ENCODE data around the gene HGFAC. TPM values are rescaled to one million over a fixed set of nuclear protein-coding genes. Genes with fewer than 3 reads are reported as not detected.

The HGFAC gene
- total and polyA plus RNA-seq, 2 of the 13 experiments (the other 11 are each of a cell fraction or from before 2014, with no cell fraction given): 8.5 to 63.6 TPM

DNA sequence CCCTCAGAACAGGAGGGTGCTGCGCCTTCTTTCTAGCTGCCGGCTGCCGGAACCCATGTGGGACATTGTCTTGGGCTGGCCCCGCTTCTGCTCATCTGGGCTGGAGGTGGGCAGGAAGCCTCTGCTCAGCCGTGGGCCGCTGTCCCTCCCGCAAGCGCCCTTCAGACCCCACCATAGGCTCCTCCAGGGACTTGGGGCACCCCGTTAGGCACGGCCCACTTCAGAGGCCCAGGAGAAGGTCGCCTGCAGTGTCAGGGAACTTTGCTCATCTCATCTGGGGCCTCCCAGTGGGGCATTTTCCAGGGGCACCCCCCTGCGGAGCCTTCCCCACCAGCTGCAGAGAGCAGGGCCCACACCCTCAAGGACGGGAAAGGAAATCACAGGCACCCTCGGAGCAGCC lies 54.3 kb downstream of the HGFAC start:
- 0 out of 2 replicates have a peak overlapping the region, but pooled peaks have one; percentile 6 for H3K4me2 ChIP-seq (ENCODE audit: low read depth, low read length)
- FAIRE-seq (no peak), DNase-seq (ENCODE audit: low spot score) (no peak), ATAC-seq (peak; percentile 1; the same call in 1 of the 3 replicates)
- no CpG with 5 or more reads among the region's 14 CpGs for WGBS (ENCODE audit: low lambda C conversion rate)
- H3K9ac ChIP-seq (ENCODE audit: insufficient read depth, low read depth, low read length): no peak overlapping the region
- H3K4me1 ChIP-seq (ENCODE audit: insufficient read depth, low read length): peaks cover 28% of the 10 kb centered on the region
- H3K27me3 ChIP-seq (ENCODE audit: control insufficient read depth in 1 of 2, insufficient read depth in 2 of 2, low read length in 2 of 2): peaks cover 15 to 48% of the 10 kb centered on the region in 2 experiments
- H3K9me3 ChIP-seq (ENCODE audit: low read length): no peaks in the 10 kb centered on the region
- TF ChIP-seq AGO1 (IDR thresholded peaks at IDR 0.05; ENCODE audit: low read depth, low read length, poor library complexity, severe bottlenecking): peak; percentile 73
- no peak for TF ChIP-seq RBFOX2 (IDR thresholded peaks at IDR 0.05; ENCODE audit: low read depth, low read length)
- TF ChIP-seq KDM2A (CRISPR knock-in tag; IDR thresholded peaks at IDR 0.05; ENCODE audit: borderline replicate concordance, low read depth): peak; percentile 49; the same call in 1 of the 2 replicates
- TF ChIP-seq RBM22 (optimal IDR thresholded peaks at IDR 0.05; ENCODE audit: low read length): peak; percentile 15
- intact Hi-C loops (cut with micrococcal nuclease; ENCODE audit: unreplicated experiment): no loop called here
- in situ Hi-C loops (cut with HindIII; ENCODE audit: extremely low pct_ligation_motif_present, low pct_unique_long_range_greater_than_20kb): no loop called here
- no peak overlapping the region for H3K4me3 ChIP-seq (replicated peaks in 1 of 3; ENCODE audit: insufficient read depth in 1 of 3, low read depth in 2 of 3, low read length in 3 of 3)
- H3K27ac ChIP-seq (ENCODE audit: extremely low read length, insufficient read depth, low read length): no peak overlapping the region
- peaks cover 3% of the 10 kb centered on the region; the same call in 1 of the 2 replicates for H4K20me1 ChIP-seq (ENCODE audit: insufficient read depth, low read length)
- no peaks in the 10 kb centered on the region for H3K79me2 ChIP-seq (ENCODE audit: insufficient read depth, low read length)
- BruUV-seq (replicated peaks): no TSS peak
- ChIA-PET CTCF (ENCODE audit: low intra/inter-chr PET ratio, low total read pairs) (no interaction called here), POLR2A (no interaction called here)
- H2AFZ ChIP-seq (ENCODE audit: low read length): no peak overlapping the region
- no peaks in the 10 kb centered on the region; a peak in 1 of 5 replicates for H3K36me3 ChIP-seq (replicated peaks in 1 of 2; ENCODE audit: control insufficient read depth in 1 of 2, insufficient read depth in 2 of 2, low read length in 2 of 2)

DNA sequence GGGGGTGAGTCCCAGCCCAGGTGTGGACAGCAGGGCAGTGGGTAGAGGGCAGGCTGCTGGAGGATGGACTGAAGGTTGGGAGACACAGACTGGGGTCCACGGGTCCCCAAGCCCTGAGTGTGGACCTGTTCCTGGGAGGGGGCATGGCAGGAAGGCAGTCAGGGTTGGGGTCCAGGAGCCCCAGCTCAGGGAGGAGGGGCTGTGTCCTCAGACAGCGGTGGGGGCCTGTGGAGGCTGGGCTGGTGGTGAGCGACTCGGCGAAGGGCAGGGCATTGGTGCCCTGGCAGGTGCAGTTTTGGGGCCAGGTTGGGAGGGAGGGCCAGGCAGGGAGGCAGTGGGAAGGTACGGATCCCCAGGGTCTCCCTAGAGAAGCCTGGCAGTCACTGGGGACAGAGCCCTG lies 55.3 kb downstream of the HGFAC start:
- in situ Hi-C loops (cut with HindIII; ENCODE audit: extremely low pct_ligation_motif_present, low pct_unique_long_range_greater_than_20kb) (no loop called here), intact Hi-C loops (cut with micrococcal nuclease; ENCODE audit: unreplicated experiment) (no loop called here)
- ChIA-PET POLR2A (no interaction called here), CTCF (ENCODE audit: low intra/inter-chr PET ratio, low total read pairs) (no interaction called here)
- ATAC-seq (no peak), DNase-seq (ENCODE audit: low spot score) (no peak), FAIRE-seq (no peak)
- no peak overlapping the region for H2AFZ ChIP-seq (ENCODE audit: low read length)
- WGBS (ENCODE audit: low lambda C conversion rate): 88% methylated on average over 3 of the region's 6 CpGs
- no peak overlapping the region for H3K4me2 ChIP-seq (ENCODE audit: low read depth, low read length)
- no peaks in the 10 kb centered on the region for H3K9me3 ChIP-seq (ENCODE audit: low read length)
- peaks cover 11 to 38% of the 10 kb centered on the region in 2 experiments; a peak in 4 of 5 replicates for H3K27me3 ChIP-seq (ENCODE audit: control insufficient read depth in 1 of 2, insufficient read depth in 2 of 2, low read length in 2 of 2)
- no peak overlapping the region for H3K4me3 ChIP-seq (replicated peaks in 1 of 3; ENCODE audit: insufficient read depth in 1 of 3, low read depth in 2 of 3, low read length in 3 of 3)
- peaks cover 28% of the 10 kb centered on the region for H3K4me1 ChIP-seq (ENCODE audit: insufficient read depth, low read length)
- no TSS peak for BruUV-seq (replicated peaks)
- no peak for TF ChIP-seq ZNF569 (CRISPR knock-in tag; IDR thresholded peaks at IDR 0.05; ENCODE audit: borderline replicate concordance)
- no peak for TF ChIP-seq EZH2 (conservative IDR thresholded peaks at IDR 0.05; ENCODE audit: low read depth, low read length)
- no peak for TF ChIP-seq MEIS1 (CRISPR knock-in tag; IDR thresholded peaks at IDR 0.05; ENCODE audit: borderline replicate concordance)
- no peak for TF ChIP-seq WIZ (CRISPR knock-in tag; IDR thresholded peaks at IDR 0.05)
- TF ChIP-seq ZNF547 (CRISPR knock-in tag; IDR thresholded peaks at IDR 0.05): no peak
- TF ChIP-seq, protein P1, sequence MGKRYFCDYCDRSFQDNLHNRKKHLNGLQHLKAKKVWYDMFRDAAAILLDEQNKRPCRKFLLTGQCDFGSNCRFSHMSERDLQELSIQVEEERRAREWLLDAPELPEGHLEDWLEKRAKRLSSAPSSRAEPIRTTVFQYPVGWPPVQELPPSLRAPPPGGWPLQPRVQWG (CRISPR knock-in tag; IDR thresholded peaks at IDR 0.05; ENCODE audit: borderline replicate concordance, low read depth): no peak
- no peak for TF ChIP-seq TCF12 (IDR thresholded peaks at IDR 0.05)
- no peak for TF ChIP-seq TCF12 (CRISPR knock-in tag; IDR thresholded peaks at IDR 0.05)
- TF ChIP-seq ZNF674 (CRISPR knock-in tag; IDR thresholded peaks at IDR 0.05; ENCODE audit: low read depth): no peak
- no peak for TF ChIP-seq ZKSCAN5 (CRISPR knock-in tag; IDR thresholded peaks at IDR 0.05)
- no peak for TF ChIP-seq ZNF768 (CRISPR knock-in tag; IDR thresholded peaks at IDR 0.05)
- TF ChIP-seq NR3C1 (CRISPR knock-in tag; IDR thresholded peaks at IDR 0.05): no peak
- no peak for TF ChIP-seq ATRX (CRISPR knock-in tag; IDR thresholded peaks at IDR 0.05; ENCODE audit: borderline replicate concordance)
- no peaks in the 10 kb centered on the region; a peak in 1 of 5 replicates for H3K36me3 ChIP-seq (replicated peaks in 1 of 2; ENCODE audit: control insufficient read depth in 1 of 2, insufficient read depth in 2 of 2, low read length in 2 of 2)
- peaks cover 3% of the 10 kb centered on the region; the same call in 1 of the 2 replicates for H4K20me1 ChIP-seq (ENCODE audit: insufficient read depth, low read length)
- H3K79me2 ChIP-seq (ENCODE audit: insufficient read depth, low read length): no peaks in the 10 kb centered on the region
- no peak overlapping the region for H3K27ac ChIP-seq (ENCODE audit: extremely low read length, insufficient read depth, low read length)
- no peak overlapping the region for H3K9ac ChIP-seq (ENCODE audit: insufficient read depth, low read depth, low read length)

All from HepG2 (cell line).